ENCODE data around the gene ZNF630. TPM values are rescaled to one million over a fixed set of nuclear protein-coding genes. Genes with fewer than 3 reads are reported as not detected.
A peak's percentile ranks its signal among the peaks of the same experiment; 100 is the strongest.
"Not testable (repeated sequence)": the region's sequence is repeated elsewhere in the genome, so short reads cannot be mapped to it uniquely, and the experiment has no call there.

Gene ZNF630
- total RNA-seq, 1 experiment from 2014 or later = 4.5 TPM

DNA sequence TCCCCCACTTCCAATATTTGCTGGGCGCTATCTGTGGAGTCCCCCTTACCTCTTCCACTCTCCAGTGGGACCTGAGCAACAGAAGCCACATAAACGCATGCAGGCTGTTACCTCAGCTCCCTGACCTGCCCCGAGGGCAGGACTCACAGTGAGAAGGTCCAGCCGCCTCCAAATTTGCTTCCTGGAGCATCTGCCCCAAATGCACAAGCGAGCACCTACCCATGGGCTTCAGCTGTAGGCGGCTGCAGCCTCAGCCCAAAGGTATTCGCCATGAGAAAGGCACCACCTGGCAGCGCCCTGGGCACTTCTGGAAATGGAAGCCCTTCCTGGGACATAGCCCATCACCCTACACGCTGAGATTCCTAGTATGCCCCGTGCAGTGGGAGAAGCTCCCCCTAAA, 41.2 kb downstream of the ZNF630 start:
- DNase-seq (ENCODE audit: low spot score) = no peak

DNA sequence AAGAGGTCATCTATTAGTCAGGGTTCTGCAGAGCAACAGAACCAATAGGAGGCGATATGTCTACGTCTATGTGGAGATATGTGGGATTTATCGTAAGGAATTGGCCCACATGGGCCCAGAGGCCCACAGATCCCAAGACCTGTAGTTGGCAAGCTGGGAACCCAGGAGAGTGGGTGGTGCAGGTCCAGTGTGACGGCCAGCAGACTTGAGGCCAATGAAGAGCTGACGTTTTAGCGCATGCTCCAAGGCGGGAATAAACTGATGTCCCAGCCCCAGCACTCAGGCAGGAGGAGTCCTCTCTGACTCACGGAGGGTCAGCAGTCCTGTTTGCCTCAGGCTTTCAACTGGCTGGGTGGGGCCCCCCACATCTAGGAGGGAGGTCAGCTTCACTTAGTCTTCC, 43.3 kb downstream of the ZNF630 start:
- DNase-seq (ENCODE audit: low spot score) = no peak

DNA sequence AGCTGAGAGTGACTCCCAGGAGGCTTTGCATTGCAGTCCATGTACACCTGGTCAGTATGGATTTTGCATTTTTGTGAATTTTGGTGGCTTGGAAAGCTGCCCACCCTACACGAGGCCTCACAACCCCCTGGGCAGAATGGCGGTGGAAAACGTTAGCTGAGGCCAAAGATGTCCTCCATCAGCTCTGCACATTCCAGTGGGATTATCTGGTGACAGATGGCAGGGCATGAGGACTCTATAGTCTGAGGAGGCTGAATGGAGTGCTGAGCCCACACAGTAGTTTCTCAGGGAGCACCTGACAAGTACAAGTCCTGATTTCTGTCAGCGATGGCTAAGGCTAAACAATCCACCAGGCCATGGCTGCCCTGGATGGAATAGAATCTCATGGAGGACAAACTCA, 43.9 kb downstream of the ZNF630 start:
- not testable (repeated sequence) for DNase-seq (ENCODE audit: low spot score)

DNA sequence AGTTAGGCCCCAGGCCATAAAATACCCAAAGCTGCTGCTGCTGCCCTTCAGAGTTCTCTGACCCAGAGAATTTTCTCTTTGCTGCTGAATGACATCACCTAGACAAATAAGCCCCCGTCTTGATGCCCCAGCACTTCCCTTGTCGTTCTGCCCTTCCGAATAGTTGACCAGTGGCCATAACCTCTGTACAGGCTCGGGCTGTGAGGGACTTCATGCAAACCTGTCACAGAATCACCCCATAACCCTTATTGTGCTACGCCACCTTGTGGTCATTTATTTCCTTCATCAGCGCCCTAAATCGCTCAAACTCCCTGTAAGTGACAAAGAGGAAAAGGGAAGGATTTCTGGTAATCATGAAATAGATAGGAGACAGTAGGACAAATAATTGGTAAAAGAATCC, 45.9 kb downstream of the ZNF630 start:
- peak; percentile 51 for DNase-seq (ENCODE audit: low spot score)

DNA sequence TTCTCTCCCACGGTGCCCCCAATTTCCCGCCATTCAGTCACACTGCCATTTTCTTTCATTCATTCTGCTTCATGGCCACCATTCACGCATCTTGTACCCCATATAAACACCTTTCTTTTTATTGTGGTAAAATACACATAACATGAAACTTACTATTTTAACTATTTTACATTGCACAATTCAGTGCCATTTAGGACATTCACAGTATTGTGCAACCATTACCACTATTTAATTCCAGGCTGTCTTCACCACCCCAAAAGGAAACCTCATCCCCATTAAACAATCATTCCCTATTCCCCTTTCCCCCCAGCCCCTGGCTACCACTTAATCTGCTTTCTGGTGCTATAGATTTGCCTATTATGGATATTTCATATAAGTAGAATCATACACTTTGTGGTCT, 48.7 kb downstream of the ZNF630 start:
- DNase-seq (ENCODE audit: low spot score) = no peak

DNA sequence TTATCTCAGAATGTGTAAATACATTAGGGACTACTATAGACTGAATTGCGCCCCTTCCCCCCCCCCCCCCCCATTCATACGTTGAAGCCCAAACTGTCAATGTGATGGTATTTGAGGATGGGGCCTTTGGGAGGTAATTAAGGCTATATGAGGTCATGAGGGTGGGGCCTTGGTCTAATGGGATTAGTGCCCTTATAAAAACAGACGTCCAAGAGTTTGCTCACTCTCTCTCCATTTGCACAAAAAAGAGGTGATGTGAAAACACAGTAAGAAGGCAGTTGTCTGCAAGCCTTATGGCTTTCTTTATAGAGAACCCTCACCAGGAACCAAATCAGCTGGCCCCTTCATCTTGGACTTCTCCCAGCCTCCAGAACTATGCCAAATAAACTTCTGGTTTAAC, 49.3 kb downstream of the ZNF630 start:
- DNase-seq (ENCODE audit: low spot score) = no peak

DNA sequence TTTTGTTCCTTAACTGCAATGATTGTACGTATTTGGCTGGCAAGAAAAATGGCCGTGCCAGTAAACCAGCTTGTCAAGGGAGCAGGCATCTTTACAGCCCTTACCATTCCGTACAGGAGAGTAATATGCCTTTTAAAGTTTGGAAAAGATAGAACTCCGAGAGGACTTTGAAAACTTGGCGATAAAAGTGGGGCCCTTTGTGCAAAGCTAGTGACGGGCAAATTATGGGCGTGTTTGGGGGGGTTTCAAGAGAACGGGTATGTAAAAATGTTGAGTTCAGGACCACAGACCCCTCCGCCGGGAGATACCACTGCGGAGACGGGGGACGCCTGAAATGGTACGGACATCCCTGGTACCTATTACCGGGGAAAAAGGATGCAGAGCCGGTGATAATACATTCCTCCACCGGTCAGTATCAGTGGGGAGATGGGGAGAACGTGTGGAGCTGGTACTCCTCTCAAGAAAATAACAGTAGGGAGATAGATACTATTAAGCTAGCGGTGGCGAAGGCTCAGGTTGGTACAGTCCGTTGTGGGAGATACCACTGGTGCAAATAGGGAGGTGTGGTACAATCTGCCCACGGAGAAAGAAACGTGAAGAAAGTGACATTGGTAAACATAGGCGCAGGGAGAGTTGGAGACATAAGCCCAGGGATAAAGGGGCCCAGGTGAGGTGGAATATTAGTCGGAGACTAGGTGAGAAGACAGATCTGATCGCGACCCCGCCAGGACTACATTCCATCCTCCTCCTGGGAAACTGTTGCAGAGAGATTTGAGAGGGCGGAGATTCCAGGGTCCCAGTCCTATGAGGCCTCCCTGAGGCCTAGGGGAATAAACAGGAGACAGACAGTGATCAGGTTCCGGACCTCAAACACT, 50.2 kb downstream of the ZNF630 start:
- peak; percentile 59 for DNase-seq (ENCODE audit: low spot score)

DNA sequence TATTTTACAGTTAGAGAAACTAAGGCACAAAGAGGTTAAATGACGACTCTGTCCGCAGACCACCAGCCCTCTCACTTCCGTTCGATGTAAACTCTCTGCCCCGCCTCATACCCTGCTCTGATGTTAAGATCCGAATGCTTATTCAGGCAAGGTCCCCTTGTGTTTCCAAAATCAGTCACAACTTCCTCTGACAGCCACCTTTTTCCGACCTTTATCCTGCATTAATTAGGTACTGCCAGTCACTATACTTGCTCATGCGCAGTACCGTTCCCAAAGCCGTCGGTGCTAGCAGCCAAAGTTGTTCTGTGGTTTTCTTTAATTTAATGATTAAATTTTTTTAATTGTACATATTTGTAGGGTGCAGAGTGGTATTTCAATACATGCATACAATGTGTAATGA, 51.0 kb downstream of the ZNF630 start:
- not testable (repeated sequence) for DNase-seq (ENCODE audit: low spot score)

DNA sequence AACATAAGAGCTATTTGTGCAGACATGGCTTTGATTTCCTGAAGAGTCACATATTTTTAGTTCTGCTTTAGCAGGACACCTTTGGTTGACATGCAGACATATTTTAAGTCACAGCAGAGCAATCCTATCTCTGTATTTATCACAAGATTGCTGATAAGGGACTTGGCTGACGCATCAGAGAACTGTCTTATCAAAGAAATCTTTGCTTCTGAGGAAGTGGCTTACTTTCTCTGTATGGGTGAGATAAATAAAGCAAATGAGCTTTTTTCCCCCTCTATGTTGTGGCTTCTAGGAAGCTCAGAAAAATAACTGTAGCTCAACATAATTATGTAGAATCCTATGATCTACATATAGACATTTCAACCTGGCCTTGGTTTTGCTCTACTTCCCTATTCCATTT, 51.5 kb downstream of the ZNF630 start:
- not testable (repeated sequence) for DNase-seq (ENCODE audit: low spot score)

DNA sequence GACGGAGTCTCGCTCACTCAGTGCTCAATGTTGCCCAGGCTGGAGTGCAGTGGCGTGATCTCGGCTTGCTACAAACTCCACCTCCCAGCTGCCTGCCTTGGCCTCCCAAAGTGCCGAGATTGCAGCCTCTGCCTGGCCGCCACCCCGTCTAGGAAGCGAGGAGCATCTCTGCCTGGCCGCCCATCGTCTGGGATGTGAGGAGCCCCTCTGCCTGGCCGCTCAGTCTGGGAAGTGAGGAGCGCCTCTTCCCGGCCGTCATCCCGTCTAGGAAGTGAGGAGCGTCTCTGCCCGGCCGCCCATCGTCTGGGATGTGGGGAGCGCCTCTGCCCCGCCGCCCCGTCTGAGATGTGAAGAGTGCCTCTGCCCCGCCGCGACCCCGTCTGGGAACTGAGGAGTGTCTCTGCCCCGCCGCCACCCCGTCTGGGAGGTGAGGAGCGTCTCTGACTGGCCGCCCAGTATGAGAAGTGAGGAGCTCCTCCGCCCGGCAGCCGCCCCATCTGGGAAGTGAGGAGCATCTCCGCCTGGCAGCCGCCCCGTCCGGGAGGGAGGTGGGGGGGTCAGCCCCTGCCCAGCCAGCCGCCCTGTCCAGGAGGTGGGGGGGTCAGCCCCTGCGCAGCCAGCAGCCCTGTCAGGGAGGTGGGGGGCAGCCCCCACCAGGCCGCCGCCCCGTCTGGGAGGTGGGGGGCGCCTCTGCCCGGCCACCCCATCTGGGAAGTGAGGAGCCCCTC, 54.7 kb downstream of the ZNF630 start:
- not testable (repeated sequence) for DNase-seq (ENCODE audit: low spot score)

DNA sequence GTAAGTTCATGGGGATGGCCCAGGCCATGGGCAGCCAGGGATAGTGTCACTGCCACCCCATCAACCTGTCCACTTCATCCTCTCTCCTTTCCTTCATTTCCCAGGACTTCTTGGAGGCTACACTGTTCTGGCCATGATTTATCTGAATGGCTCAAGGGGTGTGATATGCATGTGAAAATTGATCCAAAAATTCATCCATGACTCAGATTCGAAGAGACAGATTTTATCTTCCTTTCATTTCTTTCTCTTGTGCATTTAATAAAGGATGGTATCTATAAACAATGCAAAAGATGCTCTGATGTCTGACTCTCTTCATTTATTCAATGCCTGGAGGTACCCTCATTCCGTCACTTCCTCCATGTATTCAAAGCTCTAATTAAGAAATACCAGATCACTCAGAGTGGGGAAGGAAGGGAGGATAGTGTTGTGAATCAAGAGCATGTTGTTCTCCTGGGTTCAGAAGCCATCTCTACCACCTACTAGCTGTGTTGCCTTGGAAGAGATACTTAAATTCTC, 61.9 kb downstream of the ZNF630 start:
- DNase-seq (ENCODE audit: low spot score) = not testable (repeated sequence)

Other genes starting within 250 kb of the ZNF630 start
- 1.5 and 2.3 TPM in 2 replicates for gene ZNF81, start 234.7 kb downstream of the ZNF630 start, total RNA-seq (2014; rRNA removed; shearing (Covaris generic))
- 3.6 and 5.9 TPM in 2 replicates for gene ZNF182, start 67.7 kb downstream of the ZNF630 start, total RNA-seq (2014; rRNA removed; shearing (Covaris generic))
- gene SPACA5, start 64.7 kb downstream of the ZNF630 start, total RNA-seq (2014; rRNA removed; shearing (Covaris generic)) = not detected in 2 replicates
- not detected in 2 replicates for gene SPACA5B, start 59.0 kb upstream of the ZNF630 start, total RNA-seq (2014; rRNA removed; shearing (Covaris generic))
- not detected in 2 replicates for gene SSX5, start 125.2 kb upstream of the ZNF630 start, total RNA-seq (2014; rRNA removed; shearing (Covaris generic))
- 0.14 TPM in 1 of 2 replicates, not detected in the other for gene SSX1, start 183.8 kb upstream of the ZNF630 start, total RNA-seq (2014; rRNA removed; shearing (Covaris generic))

Data from H4 (cell line).